GM18870 (cell line): Measurements from ENCODE around the gene IER2.

Experiments used
- ATAC-seq: cut with Tn5 transposase; IDR thresholded peaks from one replicate; pipeline ENCODE4 v1.9.1; 2021; ENCODE audit warnings: moderate library complexity; ENCODE audit not compliant: unreplicated experiment

The IER2 gene

GRCh38 chr19:13150187-13150930 is at the start of gene IER2, which contains the start of gene STX10:
TSS of gene IER2 (plus strand) at chr19:13150411. CDS start at chr19:13153187, 2,776 bp downstream.
TSS of gene STX10 (minus strand) at chr19:13150375. CDS start at chr19:13150173, 202 bp downstream.
- ATAC-seq, result peak; percentile 30

- no peak for ATAC-seq
Observed at GRCh38 chr19:13100841-13101589, 49.2 kb upstream of the IER2 start.

- ATAC-seq, result no peak
Observed at GRCh38 chr19:13101590-13102415, 48.4 kb upstream of the IER2 start.

- ATAC-seq, result no peak
Observed at GRCh38 chr19:13102416-13102665, 47.9 kb upstream of the IER2 start.

GRCh38 chr19:13102666-13103580 is 47.3 kb upstream of the IER2 start, which contains the start of gene LYL1:
TSS of gene LYL1 (minus strand) at chr19:13102858. CDS start at chr19:13101171, 1,687 bp downstream.
- ATAC-seq, result no peak

GRCh38 chr19:13103581-13104359 is 46.4 kb upstream of the IER2 start:
- ATAC-seq, result no peak

- ATAC-seq, result no peak
Observed at GRCh38 chr19:13104360-13104847, 45.8 kb upstream of the IER2 start.

GRCh38 chr19:13104848-13105711 is 45.1 kb upstream of the IER2 start:
- no peak for ATAC-seq

GRCh38 chr19:13109361-13110098 is 40.7 kb upstream of the IER2 start:
- ATAC-seq, result no peak

GRCh38 chr19:13110099-13110610 is 40.1 kb upstream of the IER2 start:
- ATAC-seq, result no peak

- ATAC-seq, result no peak
Observed at GRCh38 chr19:13112555-13112954, 37.7 kb upstream of the IER2 start.

GRCh38 chr19:13115936-13116281 is 34.3 kb upstream of the IER2 start:
- no peak for ATAC-seq

- ATAC-seq, result peak; percentile 49
Observed at GRCh38 chr19:13116282-13117175, 33.7 kb upstream of the IER2 start, which contains the start of gene TRMT1. TSS of gene TRMT1 (minus strand) at chr19:13116740. CDS start at chr19:13116399, 341 bp downstream.

GRCh38 chr19:13117176-13117771 is 32.9 kb upstream of the IER2 start:
- ATAC-seq, result peak; percentile 10

GRCh38 chr19:13117772-13118423 is 32.3 kb upstream of the IER2 start, which contains the start of gene NACC1:
TSS of gene NACC1 (plus strand) at chr19:13118264. CDS start at chr19:13135208, 16,944 bp downstream.
- no peak for ATAC-seq
